Measurements from ENCODE around the gene HSD17B4. TPM values are rescaled to one million over a fixed set of nuclear protein-coding genes. Genes with fewer than 3 reads are reported as not detected.
A peak's percentile ranks its signal among the peaks of the same experiment; 100 is the strongest.
"Not testable (repeated sequence)": the region's sequence is repeated elsewhere in the genome, so short reads cannot be mapped to it uniquely, and the experiment has no call there.

HSD17B4 gene
- polyA plus RNA-seq, 4 donors: 157 to 235 (median 198) TPM

DNA sequence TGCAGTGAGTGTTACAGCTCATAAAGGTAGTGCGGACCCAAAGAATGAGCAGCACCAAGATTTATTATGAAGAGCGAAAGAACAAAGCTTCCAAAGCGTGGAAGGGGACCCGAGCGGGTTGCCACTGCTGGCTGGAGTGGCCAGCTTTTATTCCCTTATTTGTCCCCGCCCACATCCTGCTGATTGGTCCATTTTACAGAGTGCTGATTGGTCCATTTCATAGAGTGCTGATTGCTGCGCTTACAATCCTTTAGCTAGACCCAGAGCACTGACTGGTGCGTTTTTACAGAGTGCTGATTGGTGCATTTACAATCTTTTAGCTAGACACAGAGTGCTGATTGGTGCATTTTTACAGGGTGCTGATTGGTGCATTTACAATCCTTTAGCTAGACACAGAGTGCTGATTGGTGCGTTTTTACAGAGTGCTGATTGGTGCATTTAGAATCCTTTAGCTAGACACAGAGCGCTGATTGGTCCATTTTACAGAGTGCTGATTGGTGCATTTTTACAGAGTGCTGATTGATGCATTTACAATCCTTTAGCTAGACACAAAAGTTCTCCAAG is 19.5 kb upstream of the HSD17B4 start:
- DNase-seq (ENCODE audit: low read depth in 4 of 4, low spot score in 2 of 4): not testable (repeated sequence)

DNA sequence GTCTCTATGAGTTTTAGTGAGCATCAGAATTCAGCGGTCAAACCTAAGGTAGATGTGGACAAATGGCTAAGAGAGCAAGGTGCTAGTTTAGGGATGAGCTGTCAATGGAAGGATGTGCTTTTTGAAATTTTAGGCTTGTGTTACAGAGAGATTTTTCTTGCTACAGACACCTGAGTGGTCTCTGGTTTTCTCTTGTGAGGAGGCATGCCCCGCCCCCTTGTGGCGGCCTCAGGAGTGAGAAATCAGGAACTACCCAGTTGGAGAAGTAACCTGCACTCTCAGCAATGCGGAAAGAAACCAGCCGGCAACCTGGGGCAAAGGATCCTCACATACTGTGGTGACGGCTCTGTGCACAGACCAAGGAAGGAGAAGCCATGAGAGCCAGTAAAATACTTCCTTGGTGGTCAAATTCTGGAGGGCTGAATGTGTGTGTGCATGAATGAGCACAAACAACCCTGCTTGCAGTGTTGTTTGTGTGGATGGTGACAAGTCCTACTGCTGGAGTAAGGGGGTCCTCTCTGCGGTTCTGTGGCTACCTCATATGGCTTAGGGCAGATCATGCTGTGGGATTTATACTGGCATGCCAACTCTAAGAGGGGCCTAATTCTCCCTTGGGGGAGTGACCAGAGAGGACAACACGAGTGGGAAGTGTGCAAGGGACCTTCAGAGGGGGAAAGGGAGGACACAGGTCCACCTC is 16.7 kb upstream of the HSD17B4 start:
- peak in 1 of 4 donors; percentile 29 for DNase-seq (ENCODE audit: low read depth in 4 of 4, low spot score in 2 of 4)

DNA sequence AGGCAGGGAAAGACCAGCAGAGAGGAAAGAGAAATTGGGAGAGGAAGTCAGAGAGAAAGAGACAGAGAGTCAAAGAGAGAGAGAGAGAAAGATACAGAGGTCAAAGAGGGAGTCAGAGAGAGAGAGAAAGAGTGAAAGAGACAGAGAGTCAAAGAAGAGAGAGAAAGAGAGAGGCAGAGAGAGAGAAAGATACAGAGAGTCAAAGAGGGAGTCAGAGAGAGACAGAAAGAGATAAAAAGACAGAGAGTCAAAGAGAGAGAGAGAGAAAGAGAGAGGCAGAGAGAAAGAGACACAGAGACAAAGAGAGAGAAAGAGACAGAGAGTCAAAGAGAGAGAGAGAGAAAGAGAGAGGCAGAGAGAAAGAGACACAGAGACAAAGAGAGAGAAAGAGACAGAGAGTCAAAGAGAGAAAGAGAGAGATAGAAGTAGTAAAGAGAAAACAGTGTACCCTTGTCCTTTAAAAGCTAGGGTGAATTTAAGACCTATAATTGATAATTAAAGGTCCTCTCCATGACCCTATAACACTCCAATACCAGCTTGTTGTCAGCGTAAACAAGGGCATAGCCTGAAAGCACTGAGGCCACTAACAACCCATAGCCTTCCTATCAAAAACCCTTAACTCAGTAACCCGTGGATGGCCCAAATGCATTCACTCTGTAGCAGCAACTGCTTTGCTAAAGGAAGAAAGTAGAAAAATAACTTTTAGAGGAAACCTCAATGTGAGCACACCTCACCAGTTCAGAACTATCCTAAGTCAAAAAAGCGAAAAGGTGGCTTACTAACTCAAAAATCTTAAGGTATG is 14.3 kb upstream of the HSD17B4 start:
- DNase-seq (ENCODE audit: low read depth in 4 of 4, low spot score in 2 of 4): not testable (repeated sequence)

DNA sequence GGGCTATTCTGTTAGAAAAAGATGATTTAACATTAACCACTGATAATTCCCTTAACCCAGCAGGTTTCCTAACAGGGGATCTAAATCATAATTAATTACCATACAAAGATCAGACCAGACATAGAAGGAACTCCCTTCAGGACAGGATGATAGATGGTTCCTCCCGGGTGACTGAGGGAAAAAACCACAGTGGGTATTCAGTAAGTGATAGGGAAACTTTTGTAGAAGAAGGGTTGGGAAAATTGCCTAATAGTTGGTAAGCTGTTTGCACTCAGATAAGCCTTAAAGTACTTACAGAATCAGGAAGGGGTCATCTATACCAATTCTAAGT is 13.7 kb upstream of the HSD17B4 start:
- not testable (repeated sequence) for DNase-seq (ENCODE audit: low read depth in 4 of 4, low spot score in 2 of 4)

DNA sequence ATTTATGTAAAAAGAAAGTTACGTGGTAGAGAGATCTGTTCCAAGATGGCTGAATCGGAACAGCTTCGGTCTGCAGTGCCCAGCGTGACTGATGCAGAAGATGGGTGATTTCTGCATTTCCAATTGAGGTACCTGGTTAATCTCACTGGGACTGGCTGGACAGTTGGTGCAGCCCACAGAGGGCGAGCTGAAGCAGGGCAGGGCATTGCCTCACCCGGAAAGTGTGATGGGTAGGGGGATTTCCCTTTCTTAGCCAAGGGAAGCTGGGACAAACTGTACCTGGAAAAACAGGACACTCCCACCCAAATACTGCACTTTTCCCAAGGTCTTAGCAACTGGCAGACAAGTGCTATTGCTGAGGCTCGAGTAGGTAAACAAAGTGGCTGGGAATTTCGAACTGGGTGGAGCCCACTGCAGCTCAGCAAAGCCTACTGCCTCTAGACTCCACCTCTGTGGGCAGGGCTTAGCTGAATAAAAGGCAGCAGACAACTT is 13.1 kb upstream of the HSD17B4 start:
- DNase-seq (ENCODE audit: low read depth in 4 of 4, low spot score in 2 of 4): no peak

DNA sequence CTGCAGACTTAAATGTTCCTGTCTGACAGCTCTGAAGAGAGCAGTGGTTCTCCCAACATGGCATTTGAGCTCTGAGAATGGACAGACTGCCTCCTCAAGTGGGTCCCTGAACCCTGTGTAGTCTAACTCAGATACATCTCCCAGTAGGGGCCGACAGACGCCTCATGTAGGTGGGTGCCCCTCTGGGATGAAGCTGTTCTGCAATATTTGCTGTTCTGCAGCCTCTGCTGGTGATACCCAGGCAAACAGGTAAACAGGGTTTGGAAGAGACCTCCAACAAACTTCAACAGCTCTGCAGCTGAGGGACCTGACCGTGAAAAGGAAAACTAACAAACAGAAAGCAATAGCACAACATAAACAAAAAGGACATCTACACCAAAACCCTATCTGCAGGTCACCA is 12.7 kb upstream of the HSD17B4 start:
- DNase-seq (ENCODE audit: low read depth in 4 of 4, low spot score in 2 of 4): not testable (repeated sequence)

DNA sequence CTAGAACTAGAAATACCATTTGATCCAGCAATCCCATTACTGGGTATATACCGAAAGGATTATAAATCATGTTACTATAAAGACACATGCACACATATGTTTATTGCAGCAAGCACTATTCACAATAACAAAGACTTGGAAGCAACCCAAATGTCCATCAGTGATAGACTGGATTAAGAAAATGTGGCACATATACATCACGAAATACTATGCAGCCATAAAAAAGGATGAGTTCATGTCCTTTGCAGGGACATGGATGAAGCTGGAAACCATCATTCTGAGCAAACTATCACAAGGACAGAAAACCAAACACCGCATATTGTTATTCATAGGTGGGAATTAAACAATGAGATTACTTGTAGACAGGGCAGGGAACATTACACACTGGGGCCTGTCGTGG is 7.7 kb upstream of the HSD17B4 start:
- not testable (repeated sequence) for DNase-seq (ENCODE audit: low read depth in 4 of 4, low spot score in 2 of 4)

DNA sequence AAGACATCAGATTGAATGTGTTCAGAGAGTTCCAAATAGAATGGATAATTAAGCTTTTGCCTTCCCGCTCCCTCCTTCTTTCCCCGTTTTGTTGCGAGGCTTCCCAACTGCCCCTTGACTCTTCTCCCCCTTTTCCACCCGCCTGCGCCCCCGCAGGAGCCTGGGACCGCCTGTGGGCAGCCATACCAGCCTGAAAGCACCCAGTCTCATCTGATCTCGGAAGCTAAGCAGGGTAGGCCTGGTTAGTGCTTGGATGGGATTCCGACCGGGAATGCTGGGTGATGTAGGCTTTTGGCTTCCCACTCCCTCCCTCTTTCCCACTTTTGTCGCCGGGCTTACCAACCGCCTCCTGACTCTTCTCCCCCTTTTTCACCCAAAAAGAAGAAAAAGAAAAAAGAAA is 6.8 kb upstream of the HSD17B4 start:
- no peak for DNase-seq (ENCODE audit: low read depth in 4 of 4, low spot score in 2 of 4)

DNA sequence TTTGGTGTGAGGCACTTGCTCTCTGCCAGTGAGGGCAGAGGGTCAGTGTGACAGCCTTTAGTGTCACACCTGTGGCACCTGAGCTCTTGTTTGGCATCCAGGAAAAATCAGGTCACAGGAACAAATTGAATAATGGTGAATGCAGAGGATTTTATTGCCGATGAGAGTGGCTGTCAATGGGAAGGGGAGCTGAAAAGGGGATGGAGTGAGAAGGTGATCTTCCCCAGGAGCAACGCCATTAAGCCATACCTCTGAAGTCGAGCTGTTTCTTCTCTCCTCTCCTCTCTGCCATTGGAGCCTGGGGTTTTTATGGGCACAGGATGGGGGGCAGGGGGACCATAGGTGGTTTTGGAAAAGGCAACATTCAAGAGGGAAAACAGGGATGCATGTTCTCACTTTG is 2.4 kb upstream of the HSD17B4 start:
- DNase-seq (ENCODE audit: low read depth in 4 of 4, low spot score in 2 of 4): no peak

DNA sequence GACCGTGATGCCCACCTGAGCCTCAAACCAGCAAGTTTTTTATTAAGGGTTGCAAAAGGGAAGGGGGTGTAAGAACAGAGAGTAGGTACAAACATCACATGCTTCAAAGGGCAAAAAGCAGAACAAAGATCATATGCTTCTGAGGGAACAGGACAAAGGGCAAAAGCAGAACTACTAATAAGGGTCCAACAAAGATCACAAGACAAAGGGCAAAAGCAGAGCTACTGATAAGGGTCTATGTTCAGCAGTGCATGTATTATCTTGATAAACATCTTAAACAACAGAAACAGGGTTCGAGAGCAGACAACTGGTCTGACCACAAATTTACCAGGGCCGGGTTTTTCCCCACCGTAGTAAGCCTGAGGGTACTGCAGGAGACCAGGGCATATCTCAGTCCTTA is 1.7 kb upstream of the HSD17B4 start:
- not testable (repeated sequence) for DNase-seq (ENCODE audit: low read depth in 4 of 4, low spot score in 2 of 4)

DNA sequence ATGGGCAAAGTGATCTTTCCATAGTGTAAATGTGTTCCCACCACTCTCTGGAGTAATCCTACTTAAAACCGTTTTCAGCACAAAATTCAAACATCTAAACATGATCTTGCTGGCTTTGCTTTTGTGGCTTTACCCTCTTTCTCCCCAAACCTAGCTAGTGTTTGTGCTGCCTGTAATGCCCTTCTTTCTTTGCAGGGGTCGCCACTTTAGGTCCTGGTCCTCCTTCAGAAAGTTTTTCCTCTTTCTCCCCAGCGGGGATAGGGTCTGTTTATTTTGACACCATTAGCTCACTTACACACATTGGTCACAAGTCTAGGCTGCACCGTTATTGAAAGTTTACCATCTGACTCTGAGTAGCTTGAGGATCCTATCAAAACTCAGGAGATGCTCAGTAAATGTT is 736 bp upstream of the HSD17B4 start:
- no peak for DNase-seq (ENCODE audit: low read depth in 4 of 4, low spot score in 2 of 4)

DNA sequence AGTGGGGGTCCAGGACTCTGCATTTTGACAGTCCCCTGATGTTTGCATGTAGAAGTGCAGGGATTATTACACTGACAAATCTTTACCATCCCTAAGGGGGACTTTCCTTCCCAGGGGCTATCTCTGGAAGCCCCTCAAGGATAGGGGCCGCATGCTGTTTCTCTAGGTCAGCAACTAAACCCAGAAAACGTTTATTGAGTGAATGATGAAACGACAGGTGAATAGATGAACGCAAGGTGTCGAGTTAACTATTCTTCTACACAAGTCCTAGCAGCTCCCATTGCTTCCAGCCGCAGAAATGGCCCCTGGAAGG is 281 bp upstream of the HSD17B4 start:
- no peak for DNase-seq (ENCODE audit: low read depth in 4 of 4, low spot score in 2 of 4)

DNA sequence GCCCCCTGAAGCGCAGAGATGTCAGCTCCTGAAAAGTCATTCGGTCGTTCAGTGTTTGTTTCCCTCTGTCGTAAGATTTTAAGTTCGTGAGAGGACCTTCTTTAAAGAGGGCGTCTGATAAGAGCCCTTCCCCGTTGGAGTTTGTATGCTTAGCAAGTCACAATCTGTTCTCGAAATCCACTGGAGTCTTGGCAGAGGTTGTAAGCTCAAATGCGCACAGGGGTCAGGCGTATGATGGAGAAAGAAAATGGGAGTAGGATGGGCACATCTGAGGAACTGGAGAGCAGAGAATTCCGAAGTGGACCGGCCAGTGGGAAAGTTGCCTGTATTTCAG is 710 bp downstream of the HSD17B4 start:
- DNase-seq (ENCODE audit: low read depth in 4 of 4, low spot score in 2 of 4): peak in 2 of 4 donors; percentile 23 to 34

DNA sequence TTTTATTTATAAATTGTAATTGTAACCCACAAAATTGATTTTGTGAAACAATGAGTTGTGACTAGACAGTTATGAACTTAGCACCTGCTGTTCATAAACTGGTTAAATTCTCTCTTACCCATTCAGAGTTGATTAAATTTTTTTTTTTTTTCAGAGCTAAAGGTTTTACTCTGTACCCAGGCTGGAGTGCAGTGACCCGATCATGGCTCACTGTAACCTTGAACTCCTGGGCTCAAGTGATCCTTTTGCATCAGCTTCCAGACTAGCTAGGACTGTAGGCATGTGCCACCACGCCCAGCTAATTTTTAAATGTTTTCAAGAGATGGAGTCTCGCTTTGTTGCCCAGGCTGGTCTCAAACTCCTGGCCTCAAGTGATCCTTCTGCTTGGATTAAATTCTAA is 1.9 kb downstream of the HSD17B4 start:
- no peak for DNase-seq (ENCODE audit: low read depth in 4 of 4, low spot score in 2 of 4)

DNA sequence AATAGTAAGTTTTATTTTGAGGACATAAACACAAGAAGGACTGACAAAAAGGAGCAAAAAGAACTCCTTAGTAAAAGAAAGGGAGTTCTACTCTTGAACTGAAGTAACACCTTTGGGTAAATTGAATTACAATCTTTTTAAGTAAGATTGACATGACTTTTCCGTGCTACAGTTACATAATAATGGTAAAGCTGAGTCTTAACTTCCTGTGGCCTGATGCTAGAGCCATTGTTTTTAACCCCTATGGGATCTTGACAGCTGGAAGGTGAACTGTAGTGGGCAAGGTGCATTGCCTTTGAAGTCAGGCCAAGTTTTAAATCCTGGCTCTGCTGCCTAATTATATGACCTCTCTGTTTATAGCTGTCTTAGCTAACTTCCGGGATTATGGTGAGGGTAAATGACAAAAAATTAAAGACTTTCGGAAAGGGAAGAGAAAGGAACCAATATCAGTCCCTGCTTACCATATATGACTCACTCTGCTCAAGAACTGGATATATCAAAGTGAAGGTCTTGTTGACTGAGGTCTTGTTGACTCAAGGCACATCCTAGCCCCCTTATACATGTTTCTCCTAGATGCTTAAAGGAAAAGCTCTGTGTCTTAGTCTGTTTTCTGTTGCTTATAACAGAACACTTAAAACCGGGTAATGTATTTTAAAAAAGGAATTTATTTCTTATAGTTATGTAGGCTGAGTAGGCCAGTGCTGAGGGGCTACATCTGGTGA is 6.8 kb downstream of the HSD17B4 start:
- DNase-seq (ENCODE audit: low read depth in 4 of 4, low spot score in 2 of 4): no peak

DNA sequence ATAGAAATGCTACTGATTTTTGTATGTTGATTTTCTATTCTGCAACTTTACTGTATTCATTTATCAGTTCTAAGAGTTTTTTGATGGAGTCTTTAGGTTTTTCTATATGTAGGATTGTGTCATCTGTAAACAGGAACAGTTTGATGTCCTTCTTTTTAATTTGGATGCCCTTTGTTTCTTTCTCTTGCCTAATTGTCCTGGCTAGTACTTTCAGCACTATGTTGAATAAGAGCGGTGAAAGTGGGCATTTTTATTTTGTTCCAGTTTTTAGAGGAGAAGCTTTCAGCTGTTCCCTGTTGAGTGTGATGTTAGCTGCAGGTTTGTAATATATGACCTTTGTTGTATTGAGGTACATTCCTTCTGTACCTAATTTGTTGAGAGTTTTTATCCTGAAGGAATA is 13.3 kb downstream of the HSD17B4 start:
- DNase-seq (ENCODE audit: low read depth in 4 of 4, low spot score in 2 of 4): no peak

DNA sequence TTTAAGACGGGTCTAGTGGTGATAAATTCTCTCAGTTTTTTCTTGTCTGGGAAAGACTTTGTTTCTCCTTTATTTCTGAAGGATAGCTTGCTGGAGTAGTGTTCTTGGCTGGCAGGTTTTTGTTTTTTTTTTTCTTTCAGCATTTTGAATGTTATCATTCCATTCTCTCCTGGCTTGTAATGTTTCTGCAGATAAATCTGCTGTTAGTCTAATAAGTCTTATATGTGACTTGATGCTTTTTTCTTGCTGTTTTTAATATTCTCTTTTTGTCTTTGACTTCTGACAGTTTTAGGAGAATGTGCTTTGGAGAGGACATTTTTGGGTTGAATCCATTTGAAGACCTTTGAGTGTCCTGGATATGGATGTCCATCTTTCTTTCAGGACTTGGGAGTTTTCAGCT is 16.0 kb downstream of the HSD17B4 start:
- no peak for DNase-seq (ENCODE audit: low read depth in 4 of 4, low spot score in 2 of 4)

DNA sequence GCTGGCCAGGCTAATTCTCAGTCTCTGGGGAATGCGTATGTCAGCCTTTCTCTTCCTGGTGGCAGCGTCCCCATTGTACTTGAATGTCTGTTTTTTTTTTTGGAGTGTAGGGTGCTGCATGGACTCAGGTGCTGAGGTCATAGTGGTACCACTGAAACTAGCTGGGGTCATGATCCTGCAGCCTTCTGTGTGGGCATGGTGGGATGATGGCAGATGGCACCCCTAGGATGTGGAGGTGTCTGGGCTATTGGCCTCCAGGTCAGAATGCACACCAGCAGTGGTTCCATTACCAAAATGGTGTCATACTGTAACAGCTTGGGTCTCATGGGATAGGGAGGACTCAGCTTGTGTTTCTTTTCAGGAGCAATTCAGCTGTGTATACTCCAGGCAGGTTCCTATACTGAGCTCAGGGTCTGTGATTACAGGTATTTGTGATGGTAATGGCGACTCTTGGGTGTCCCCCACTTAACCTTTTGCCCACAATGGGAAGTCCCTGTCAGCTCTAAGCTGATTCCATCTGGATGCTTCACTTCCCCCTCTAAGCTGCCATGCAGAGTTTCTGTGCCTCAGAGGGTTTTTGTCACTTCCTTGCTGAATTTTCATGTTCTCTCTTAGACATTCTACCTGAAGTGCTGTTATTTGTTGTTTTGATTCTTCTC is 17.9 kb downstream of the HSD17B4 start:
- DNase-seq (ENCODE audit: low read depth in 4 of 4, low spot score in 2 of 4): no peak

DNA sequence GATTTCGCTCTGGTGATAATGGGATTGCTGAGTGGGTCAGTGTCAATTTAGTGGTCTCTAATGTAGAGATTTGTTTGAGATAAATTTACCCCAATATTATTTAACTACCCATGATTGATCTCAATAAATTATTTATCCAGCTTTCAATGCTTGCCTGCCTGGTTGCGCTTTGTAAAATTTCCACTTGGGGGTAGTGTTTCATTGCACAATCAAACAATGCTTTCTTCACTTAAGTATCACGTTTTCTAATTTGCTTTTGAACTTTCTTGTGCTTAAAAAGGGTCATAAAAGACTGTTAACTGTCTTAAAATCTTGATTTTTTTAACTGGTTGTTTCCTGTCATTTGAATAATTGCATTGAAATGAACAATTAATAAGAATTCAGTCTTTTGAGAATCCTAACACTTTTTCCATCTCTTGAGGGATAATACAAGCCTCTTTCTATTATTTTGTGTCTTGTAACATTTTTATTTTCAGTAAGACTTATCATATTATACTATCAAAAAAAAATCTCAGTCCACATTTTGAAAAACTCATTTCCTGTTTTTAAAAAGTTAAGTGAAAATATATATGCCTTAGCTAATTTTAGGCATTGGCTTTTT is 18.7 kb downstream of the HSD17B4 start:
- peak in 3 of 4 donors; percentile 14 to 34 (median 25) for DNase-seq (ENCODE audit: low read depth in 4 of 4, low spot score in 2 of 4)

DNA sequence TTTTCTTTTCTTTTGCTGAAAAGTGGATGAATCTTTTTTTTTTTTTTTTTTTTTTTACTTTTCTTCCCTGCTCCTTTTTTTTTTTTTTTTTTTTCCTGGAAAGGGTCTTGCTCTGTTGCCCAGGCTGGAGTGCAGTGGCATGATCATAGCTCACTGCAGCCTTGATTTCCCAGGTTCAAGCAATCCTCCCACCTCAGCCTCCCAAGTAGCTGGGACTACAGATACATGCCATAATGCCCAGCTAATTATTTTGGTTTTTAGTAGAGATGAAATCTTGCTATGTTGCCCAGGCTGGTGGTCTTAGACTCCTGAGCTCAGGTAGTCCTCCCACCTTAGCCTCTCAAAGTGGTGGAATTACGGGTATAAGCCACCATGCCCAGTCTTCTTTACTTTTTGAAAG is 20.9 kb downstream of the HSD17B4 start:
- no peak for DNase-seq (ENCODE audit: low read depth in 4 of 4, low spot score in 2 of 4)

DNA sequence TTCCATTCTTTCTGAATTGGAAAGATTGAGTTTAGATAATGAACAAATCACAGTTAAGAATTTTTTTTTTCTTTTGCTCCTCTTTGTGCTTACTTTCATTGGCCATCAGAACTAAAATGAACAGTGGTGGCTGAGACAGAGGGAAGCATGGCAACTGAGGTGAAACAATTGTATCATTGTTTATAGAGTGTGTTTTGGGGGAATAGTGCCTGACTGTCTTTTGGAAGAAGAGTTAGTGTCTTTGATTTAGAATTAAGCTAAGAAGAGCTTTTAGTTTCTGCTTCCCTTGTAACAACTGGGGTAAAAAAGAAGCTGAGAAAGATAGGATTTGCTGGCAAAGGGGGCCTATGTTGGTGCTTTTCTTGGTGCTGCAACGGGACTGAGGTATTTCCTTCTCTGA is 24.0 kb downstream of the HSD17B4 start:
- no peak for DNase-seq (ENCODE audit: low read depth in 4 of 4, low spot score in 2 of 4)
